Common myeloid progenitor, CD34-positive (primary cell): ENCODE results near the gene PEX10.

Experiments
- CTCF ChIA-PET: fragments of 350-600 bp; sonication (Branson Sonifier 250); formaldehyde crosslinking; loops from one replicate; lab custom pipeline; 2021; ENCODE audit warnings: antibody characterized with exemption; lab: Charles Lee
- POLR2A ChIA-PET: fragments of 350-600 bp; sonication (Branson Sonifier 250); formaldehyde crosslinking; loops from one replicate; lab custom pipeline; 2021; ENCODE audit warnings: antibody characterized with exemption; lab: Charles Lee
- DNase-seq, 3 donors: peaks; one replicate each; pipeline versions ENCODE4 v3.0.0 to v3.0.0-alpha.2; 2013
- H3K27ac ChIP-seq, 2 experiments: 1 replicate in 1 of 2; 2 replicates in 1 of 2; pipeline ENCODE4 v1.7.0; 2013; ENCODE audit warnings: inconsistent platforms in 2 of 2, low read length in 2 of 2, mild to moderate bottlenecking in 2 of 2, low read depth in 1 of 2, moderate library complexity in 1 of 2; ENCODE audit not compliant: severe bottlenecking in 2 of 2, insufficient read depth in 1 of 2, poor library complexity in 1 of 2
- H3K27me3 ChIP-seq, 5 experiments: replicated peaks in 2 of 5; 1 replicate in 3 of 5; 2 replicates in 2 of 5; pipeline versions ENCODE4 v1.6.1 to v1.7.0; 2013; ENCODE audit warnings: low read length in 4 of 5, mild to moderate bottlenecking in 2 of 5, moderate library complexity in 2 of 5, inconsistent platforms in 1 of 5; ENCODE audit not compliant: insufficient read depth in 5 of 5, control insufficient read depth in 4 of 5
- H3K36me3 ChIP-seq, 4 experiments: 1 replicate in 2 of 4; 2 replicates in 2 of 4; pipeline versions ENCODE4 v1.6.1 to v1.7.0; 2013; ENCODE audit warnings: low read length in 3 of 4, control low read depth in 1 of 4, mild to moderate bottlenecking in 1 of 4; ENCODE audit not compliant: control insufficient read depth in 4 of 4, insufficient read depth in 4 of 4
- H3K4me1 ChIP-seq, 4 experiments: 1 replicate in 3 of 4; 2 replicates in 1 of 4; pipeline versions ENCODE4 v1.6.1 to v1.7.1; 2013; ENCODE audit warnings: low read length in 3 of 4, mild to moderate bottlenecking in 3 of 4, control low read depth in 1 of 4, inconsistent platforms in 1 of 4, moderate library complexity in 1 of 4; ENCODE audit not compliant: control insufficient read depth in 4 of 4, insufficient read depth in 4 of 4; ENCODE audit errors: control extremely low read depth in 1 of 4
- H3K4me3 ChIP-seq, 7 experiments: 1 replicate in 4 of 7; 2 replicates in 3 of 7; pipeline versions ENCODE4 v1.5.1 to v1.7.0; 2013; ENCODE audit warnings: mild to moderate bottlenecking in 7 of 7, low read length in 6 of 7, moderate library complexity in 6 of 7, inconsistent platforms in 2 of 7, low read depth in 2 of 7, control low read depth in 1 of 7; ENCODE audit not compliant: insufficient read depth in 4 of 7, control insufficient read depth in 1 of 7; ENCODE audit errors: extremely low read depth in 1 of 7
- H3K9me3 ChIP-seq, 5 experiments: 1 replicate in 4 of 5; 2 replicates in 1 of 5; pipeline versions ENCODE4 v1.6.1 to v1.7.1; 2013; ENCODE audit warnings: low read length in 4 of 5, mild to moderate bottlenecking in 2 of 5, inconsistent platforms in 1 of 5, low read depth in 1 of 5, moderate library complexity in 1 of 5; ENCODE audit not compliant: control insufficient read depth in 4 of 5, insufficient read depth in 2 of 5; ENCODE audit errors: control extremely low read depth in 1 of 5
- WGBS: methylation state at CpG from one replicate; pipeline ENCODE4 v1.1.5; 2013; ENCODE audit not compliant: insufficient coverage; 5-methylcytosine and 5-hydroxymethylcytosine counted together

PEX10 gene

GRCh38 chr1:2354511-2355372, 57.6 kb downstream of the PEX10 start:
- POLR2A ChIA-PET, result no interaction called here
- Histone ChIP-seq H3K4me1 (no peaks in the 10 kb centered on the region), H3K36me3 (no peaks in the 10 kb centered on the region), H3K4me3 (no peak overlapping the region), H3K9me3 (no peaks in the 10 kb centered on the region), H3K27ac (no peak overlapping the region), H3K27me3 (no peaks in the 10 kb centered on the region)
- CTCF ChIA-PET, result no interaction called here
- WGBS, result 94% methylated on average over 30 of the region's 38 CpGs
- DNase-seq, result no peak
